ENCODE results near the gene SPON2.

DNA sequence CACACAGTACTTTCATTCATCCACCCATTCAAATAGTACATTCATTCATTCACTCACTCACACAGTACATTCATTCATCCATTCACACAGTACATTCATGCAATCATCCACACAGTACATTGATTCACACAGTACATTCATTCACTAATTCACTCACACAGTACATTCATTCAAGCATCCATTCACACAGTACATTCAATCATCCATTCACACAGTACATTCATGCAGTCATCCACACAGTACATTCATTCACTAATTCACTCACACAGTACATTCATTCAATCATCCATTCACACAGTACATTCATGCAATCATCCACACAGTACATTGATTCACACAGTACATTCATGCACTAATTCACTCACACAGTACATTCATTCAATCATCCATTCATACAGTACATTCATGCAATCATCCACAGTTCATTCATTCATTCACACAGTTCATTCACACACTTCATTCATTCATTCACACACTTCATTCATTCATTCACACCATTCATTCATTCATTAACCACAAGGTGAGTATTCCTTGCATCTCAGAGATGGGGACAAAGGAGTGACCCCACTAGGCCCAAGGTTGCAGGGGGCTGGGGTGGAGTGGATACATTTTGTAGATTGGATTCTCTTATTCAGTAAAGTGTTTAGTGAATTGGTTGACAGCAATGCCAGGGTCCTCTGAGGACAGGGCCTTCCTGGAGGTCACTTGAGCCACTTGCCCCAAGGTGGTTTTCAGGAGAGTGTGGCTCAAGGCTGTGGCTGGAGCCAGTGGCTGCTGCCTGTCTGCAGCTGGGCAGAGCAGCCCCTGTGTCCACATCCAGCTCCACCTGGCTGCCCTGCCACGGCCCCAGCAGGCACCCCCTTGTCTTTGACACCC lies 4.3 kb upstream of the SPON2 start:
- TF ChIP-seq POLR2AphosphoS5 (IDR thresholded peaks at IDR 0.05; ENCODE audit: low read depth, low read length): 0 out of 2 replicates have a peak, but pooled peaks have one; percentile 29
- TF ChIP-seq SIN3A (IDR thresholded peaks at IDR 0.05; ENCODE audit: borderline replicate concordance, insufficient read depth, low read length): no peak
- no peak for TF ChIP-seq FOXP2 (optimal IDR thresholded peaks at IDR 0.05; ENCODE audit: borderline replicate concordance, extremely low read depth, extremely low read length, insufficient read depth)
- TF ChIP-seq, protein P1, sequence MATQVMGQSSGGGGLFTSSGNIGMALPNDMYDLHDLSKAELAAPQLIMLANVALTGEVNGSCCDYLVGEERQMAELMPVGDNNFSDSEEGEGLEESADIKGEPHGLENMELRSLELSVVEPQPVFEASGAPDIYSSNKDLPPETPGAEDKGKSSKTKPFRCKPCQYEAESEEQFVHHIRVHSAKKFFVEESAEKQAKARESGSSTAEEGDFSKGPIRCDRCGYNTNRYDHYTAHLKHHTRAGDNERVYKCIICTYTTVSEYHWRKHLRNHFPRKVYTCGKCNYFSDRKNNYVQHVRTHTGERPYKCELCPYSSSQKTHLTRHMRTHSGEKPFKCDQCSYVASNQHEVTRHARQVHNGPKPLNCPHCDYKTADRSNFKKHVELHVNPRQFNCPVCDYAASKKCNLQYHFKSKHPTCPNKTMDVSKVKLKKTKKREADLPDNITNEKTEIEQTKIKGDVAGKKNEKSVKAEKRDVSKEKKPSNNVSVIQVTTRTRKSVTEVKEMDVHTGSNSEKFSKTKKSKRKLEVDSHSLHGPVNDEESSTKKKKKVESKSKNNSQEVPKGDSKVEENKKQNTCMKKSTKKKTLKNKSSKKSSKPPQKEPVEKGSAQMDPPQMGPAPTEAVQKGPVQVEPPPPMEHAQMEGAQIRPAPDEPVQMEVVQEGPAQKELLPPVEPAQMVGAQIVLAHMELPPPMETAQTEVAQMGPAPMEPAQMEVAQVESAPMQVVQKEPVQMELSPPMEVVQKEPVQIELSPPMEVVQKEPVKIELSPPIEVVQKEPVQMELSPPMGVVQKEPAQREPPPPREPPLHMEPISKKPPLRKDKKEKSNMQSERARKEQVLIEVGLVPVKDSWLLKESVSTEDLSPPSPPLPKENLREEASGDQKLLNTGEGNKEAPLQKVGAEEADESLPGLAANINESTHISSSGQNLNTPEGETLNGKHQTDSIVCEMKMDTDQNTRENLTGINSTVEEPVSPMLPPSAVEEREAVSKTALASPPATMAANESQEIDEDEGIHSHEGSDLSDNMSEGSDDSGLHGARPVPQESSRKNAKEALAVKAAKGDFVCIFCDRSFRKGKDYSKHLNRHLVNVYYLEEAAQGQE (IDR thresholded peaks at IDR 0.05; ENCODE audit: insufficient read depth in 1 of 2, low read depth in 2 of 2, low read length in 2 of 2): no peak
